NK-92 (cell line): ENCODE measurements around the gene SGTA.
"Not testable (repeated sequence)": the region's sequence is repeated elsewhere in the genome, so short reads cannot be mapped to it uniquely, and the experiment has no call there.

Experiments
- DNase-seq: peaks from one replicate; lab custom pipeline; 2025; ENCODE audit not compliant: unreplicated experiment; lab: John Stamatoyannopoulos, UW

Gene SGTA

DNA sequence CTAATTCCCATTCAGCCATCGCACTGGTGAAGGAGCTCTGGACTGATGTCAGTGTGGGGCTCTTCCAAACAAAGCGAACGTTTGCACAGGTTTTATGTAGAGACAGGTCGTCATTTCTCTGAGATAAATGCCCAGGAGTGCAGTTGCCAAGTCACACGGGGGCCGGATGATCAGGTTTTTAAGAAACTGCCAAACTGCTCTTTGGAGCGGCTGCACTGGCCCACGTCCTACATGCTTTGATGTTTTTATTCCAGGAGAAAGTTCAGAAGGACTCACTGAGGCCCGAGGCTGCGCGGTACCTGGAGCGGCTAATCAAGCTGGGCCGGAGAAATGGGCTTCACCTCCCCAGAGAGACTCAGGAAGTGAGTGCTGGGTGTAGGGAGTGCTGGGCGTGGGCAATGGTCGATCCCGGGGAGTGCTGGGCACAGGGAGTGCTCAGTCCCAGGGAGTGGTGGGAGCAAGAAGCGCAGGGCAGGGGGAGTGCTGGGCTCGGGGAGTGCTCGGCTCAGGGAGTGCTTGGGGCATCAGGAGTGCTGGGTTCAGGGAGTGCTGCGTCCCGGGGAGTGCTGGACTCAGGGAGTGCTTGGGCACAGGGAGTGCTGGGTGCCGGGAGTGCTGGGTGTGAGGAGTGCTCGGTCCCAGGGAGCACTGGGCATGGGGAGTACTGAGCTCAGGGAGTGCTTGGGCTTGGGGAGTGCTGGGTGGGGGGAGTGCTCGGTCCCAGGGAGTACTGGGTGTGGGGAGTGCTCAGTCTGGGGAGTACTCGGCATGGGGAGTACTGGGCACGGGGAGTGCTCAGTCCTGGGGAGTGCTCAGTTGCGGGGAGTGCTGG lies 13.0 kb upstream of the SGTA start:
- no peak for DNase-seq

DNA sequence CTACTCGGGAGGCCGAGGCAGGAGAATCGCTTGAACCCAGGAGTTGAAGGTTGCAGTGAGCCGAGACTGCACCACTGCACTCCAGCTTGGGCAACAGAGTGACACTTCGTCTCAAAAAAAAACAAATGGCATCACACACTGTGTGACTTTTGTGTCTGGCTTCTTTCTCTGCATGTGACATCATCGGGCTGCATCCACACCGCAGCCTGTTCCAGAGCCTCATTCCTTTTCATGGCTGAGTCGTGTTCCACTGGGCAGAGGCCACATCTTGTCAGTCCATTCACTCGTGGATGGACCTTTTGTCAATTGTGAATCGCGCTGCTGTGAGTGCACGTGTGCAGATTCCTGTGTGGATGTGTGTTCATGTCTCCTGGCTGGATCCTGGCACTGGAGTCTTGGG lies 10.5 kb upstream of the SGTA start:
- no peak for DNase-seq

DNA sequence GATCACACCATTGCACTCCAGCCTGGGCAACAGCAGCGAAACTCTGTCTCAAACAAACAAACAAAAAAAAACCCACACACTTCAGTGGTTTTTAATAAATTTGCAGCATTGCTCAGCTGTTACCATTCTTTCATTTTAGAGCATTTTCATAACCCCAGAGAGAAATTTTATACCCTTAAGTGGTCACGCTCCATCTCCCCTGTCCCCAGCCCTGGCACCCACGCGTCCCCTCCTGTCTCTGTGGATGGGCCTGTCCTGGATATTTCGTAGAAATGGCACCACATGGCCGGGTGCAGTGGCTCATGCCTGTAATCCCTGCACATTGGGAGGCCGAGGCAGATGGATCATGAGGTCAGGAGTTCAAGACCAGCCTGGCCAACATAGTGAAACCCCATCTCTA lies 10.1 kb upstream of the SGTA start:
- DNase-seq, result no peak

DNA sequence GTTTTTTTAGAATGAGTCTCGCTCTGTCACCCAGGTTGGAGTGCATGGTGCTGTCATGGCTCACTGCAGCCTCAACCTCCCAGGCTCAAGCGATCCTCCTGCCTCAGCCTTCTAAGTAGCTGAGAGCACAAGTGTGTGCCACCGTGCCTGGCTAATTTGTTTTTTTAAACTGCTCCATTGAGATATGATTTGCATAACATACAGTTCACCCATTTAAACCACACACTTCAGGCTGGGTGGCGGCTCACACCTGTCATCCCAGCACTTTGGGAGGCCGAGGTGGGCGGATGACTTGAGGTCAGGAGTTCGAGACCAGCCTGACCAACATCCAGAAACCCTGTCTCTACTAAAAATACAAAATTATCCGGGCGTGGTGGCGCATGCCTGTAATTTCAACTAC lies 9.6 kb upstream of the SGTA start:
- not testable (repeated sequence) for DNase-seq

DNA sequence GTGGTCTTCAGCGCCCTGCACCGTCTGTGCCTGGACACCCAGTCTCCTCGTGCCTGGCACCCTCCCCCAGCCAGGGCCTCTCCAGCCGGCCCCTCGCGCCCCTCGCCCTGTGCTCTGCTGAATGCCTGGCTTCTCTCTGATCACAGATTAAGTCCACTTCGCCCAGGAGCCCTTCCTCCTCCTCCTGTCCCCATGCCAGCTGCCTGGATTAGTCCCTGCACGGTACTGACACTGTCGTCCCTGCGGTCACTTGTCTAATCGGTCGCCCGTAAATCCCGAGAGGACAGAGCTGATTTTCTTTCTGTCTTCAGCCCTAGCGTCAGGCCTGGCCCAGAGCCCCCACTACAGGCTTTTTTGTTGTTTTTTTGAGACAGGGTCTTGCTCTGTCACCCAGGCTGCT lies 8.8 kb upstream of the SGTA start:
- DNase-seq, result no peak

DNA sequence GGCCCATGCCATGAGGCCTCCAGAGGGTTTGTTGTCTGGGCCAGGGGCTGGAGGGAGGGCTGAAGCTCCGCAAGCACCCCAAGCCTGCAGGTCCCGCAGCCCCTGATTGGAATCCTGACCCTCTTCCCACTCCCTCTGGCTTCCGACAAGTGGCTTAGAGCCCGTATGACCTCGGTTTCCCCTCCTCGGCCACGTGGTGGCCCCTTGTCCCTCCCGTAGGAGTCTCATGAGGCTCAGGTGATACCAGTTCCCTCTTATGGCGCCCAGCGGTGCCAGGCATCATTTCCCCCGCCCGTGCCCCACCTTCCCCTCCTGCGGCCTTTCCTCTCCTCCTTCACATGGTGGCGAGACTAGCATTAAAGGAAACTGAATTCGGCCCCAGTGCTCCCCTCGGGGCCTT lies 8.4 kb upstream of the SGTA start:
- DNase-seq, result no peak

DNA sequence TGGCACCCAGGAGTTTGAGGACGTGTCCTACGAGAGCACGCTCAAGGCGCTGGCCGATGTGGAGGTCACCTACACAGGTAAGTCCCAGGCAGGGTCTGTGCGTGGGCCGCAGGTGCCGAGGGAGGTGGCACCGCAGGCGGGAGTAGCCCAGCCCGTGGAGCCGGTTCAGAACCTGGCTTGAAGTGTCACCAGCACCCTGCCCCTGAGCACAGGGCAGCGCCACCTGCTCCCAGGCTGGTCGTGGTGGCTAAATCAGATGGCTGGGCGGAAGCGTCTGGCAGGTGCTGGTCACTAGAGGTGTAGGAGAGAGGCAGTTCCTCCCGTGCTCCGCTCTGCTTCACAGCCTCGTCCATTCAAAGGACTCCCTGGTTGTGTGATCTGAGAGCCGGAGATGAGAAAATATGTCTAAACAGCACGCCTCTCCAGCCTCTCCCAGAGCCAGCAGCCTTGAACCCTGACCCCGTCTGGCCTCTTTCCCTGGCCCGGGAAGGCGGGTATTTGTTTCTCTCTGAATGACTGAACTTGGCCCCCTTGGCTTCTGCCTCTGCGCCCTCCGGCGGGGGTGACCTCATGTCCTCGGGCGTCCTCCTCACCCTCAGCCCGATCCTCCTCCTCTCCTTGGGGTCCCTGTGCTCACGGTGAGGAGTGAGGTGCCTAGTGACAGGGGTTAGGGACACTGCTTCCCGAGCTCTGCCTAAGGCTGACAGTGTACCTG lies 7.6 kb upstream of the SGTA start:
- DNase-seq, result no peak

DNA sequence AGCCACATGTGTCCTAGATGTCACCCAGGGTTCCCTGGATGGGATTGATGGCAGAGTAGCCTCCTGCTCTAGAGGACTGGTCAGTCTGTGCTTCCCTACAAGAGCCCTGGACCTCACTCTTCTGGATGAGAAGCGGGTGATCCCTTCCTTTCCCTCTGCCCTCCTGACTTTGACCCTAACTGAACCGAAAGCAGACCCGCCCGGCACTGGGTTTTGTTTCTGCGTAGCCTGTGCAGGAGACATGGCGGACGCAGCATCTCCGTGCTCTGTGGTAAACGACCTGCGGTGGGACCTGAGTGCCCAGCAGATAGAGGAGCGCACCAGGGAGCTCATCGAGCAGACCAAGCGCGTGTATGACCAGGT lies 7.1 kb upstream of the SGTA start:
- no peak for DNase-seq

DNA sequence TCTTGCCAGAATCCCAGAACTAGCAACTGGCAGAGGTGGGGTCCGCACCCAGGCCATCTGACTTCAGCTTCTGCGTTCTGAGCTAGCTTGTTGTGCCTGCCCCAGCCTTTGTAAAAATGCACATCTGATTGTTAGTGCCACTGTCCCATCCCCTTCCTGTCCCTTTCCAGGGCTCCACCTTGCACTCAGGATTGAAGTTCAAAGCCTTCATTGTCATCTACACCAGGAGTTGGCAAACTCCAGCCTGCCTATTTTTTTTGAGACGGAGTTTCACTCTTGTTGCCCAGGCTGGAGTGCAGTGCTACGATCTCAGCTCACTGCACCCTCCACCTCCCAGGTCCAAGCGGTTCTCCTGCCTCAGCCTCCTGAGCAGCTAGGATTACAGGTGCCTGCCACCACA lies 5.2 kb upstream of the SGTA start:
- DNase-seq, result no peak

DNA sequence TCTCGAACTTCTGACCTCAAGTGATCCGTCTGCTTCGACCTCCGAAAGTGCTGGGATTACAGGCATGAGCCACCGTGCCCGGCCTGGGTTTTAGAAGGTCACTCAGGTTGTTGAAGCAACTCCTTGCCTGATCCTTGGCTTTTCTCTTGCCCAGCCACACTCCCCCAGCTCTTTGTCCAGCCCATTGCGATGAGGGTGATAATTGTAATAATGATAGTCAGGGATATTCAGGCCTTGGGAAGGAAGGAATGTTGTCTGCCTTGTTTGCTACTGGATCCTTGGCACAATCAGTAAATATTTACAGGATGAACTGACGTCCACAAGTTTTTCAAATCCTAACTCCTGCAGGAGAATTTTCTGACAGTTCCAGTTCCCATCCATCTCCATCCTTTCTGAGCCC lies 4.0 kb upstream of the SGTA start:
- no peak for DNase-seq

DNA sequence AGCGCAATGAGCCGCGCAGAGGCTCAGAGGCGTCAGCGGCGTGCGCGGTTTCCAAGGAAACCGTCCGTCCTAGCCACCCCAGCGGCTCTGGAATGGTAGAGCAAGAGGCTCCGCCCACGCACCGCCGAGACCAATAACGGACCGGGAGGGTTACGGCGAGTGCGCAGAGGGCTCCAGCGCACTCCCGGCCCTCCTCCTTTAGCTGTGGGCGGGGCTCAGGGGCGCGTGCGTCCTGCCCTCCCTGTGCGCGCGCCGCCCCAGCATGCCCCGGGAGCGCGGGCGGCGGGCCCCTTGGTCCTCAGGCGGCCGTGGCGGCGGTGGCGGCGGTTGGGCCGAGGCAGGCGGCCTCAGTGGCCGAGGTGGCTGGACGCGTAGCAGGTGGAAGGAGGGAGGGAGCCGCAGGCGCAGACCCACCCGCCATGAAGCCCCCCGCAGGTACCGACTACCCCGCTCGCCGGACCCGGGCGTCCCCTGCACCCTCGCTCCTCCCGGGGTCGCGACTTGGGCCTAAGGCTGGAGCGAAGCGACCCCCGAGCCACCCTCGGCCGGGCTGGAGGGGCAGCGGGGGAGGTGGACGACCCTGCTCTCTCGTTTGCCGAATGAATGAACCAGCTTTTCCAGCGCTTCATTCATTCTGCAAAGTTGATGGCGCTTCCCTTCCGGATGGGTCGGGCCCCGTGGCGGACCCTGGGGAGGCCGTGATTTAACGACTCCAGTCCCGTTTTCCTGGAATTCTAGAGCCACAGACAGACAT lies 2.3 kb upstream of the SGTA start, which contains the start of gene THOP1:
Gene THOP1 (plus strand): TSS at position 260 of the 754 bp plus-strand sequence. CDS start 160 bp downstream, at position 420.
- peak; percentile 80 for DNase-seq

DNA sequence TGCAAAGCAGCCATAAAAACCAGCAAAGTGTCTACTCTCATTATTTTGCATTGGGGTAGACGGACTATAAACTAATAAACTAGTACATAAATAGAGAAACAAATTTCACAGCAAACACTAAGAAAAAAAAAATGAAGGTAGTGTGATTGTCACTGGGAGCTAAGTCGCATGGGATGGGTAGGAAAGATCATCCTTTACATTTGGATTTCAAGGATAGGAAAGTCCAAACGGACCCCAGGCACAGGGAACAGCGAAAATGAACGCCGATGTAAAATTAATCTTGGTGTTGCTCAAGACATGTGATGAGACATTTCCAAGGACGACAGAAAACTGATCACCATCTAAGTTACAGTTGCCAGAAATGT lies 690 bp upstream of the SGTA start:
- no peak for DNase-seq

DNA sequence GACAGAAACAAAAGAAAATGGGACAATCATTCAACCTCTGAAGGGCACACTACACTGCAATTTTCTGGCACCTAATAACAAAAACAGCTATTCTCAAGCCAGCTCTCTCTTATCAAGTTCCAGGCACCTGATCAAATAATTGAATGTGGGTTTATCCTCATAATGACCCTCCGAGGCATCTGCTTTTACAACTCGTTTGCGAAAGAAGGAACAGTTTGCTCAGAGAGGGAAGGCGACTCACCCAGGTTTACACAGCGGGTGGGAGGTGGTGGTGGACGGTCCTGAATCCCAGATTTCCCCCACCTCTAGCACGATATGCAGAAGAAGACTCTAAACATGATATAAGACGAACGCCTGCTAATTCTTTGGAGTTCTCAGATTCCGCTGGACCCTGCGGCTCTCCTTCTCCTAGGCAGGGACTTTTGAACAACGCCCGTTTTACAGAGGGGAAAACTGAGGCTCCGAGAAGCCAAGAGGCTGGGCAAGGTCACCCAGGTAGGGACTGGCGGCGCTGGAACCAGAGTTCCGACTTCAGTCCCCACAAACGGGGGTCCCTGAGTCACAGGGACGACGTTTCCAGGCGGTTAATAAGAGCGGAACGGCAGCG lies 641 bp downstream of the SGTA start:
- DNase-seq, result no peak

DNA sequence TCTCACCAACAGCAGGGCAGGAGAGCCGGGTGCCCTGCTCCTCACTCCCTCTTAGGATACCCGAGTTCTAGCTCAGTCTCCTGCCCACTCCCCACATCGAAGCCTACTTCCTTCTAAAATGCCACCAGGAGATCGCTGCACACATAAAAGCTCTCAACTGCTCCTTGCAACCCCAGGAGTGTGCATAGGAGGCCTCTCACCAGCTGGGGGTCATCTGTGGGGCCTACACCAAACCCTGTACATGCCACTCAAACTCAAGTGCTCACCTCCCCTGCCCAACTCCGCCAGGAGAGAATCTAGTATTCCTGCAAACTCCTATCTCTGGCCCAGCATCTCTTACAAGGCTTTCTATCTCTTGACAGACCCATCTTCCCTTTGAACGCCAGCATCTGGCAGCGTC lies 2.8 kb downstream of the SGTA start:
- DNase-seq, result no peak

DNA sequence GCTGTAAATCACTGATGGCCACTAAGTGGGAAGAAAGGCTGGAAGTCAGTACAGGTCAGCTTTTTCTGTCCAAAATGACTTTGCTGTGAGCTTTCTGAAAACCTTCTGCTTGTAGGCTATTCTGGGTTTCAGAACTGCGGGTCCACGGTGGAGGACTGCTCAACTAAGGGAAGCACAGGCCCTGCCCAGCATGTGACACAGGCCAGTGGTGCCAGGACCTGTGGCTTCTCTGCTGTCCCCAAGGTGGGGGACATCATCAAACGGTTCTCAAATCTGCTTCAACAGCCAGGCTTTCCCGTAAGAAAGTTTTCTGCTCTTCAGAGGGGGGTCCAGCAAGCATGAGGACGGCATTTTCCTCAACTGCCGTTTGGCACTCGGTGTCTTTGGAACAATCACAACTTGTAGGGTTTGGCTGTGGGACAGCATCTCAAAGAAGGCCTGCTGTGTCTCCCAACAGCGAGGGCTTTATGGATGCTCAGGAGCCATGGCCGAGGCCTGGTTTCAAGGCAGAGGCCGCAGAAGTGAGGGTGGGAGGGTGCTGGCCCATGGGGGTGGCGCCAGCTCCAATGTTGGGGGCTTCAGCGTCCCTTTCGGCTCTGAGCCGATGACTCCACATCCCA lies 3.8 kb downstream of the SGTA start:
- no peak for DNase-seq

DNA sequence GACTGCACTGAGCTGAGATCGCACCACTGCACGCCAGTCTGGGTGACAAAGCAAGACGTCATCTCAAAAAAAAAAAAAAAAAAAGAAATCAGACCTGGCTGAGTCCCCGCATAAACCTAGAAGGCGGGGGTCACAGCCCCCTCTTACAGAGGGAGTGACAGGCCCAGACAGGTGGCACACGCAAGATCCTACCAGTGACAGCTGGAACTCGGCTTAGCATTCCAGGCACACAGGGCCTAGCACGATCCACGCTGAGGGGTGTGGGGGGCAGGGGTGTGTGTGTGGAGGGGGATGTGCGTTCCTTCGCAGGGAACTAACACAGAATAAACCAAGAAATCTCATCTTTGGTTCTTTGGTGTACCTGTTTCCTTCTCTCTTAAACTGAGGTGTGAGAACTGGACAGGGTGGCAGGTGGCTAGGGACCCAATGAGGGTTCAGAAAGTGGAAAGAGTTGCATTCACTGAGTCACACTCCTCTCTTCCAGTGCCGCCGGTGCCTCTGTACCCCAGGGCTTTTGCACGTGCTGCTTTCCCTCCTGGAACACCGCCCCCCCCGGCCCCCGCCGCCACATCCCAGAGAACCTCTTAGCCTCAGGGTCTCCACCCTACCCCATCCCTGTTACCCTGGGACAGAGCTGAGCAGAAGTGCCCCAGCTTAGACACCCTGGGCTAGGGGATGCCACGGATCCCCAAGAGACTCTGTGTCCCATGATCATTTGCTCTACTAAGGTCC lies 5.0 kb downstream of the SGTA start:
- DNase-seq, result no peak

DNA sequence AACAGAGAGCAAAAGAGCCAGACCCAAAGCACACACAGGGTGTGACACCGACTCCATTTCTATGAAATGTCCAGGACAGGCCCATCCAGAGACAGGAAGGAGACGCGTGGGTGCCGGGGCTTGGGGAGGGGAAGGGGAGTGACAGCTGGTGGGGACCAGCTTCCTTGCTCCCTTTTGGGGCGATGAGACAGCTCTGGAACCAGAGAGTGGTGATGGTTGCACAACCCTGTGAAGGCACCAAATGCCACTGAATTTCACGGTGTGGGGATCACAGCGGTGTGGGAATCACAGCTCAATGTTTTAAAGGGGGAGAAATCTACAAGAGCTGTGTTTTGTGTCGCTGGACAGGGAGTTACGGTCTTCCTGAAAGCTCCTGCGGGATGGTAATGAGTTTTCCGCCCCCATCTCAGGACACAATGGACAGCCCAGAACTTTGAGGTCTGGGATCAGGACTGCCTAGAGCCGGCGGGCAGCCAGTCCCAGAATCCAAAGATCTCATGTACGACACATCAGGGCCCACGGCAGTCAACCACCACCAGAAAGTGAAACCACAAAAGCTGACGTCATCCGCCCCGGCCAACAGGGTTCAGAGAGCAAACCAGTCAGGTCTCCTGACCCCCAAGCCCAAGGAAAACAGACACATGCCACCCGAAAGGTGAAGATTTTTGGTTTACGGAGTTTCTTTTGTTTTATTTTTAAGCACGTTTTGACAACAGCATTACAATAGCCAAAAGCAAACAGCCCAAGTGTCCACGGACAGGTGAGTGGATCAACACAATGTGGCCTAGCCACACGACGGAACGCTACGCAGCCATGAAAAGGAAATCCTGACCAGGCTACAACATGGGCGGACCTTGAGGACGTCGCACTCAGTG lies 7.3 kb downstream of the SGTA start:
- no peak for DNase-seq

DNA sequence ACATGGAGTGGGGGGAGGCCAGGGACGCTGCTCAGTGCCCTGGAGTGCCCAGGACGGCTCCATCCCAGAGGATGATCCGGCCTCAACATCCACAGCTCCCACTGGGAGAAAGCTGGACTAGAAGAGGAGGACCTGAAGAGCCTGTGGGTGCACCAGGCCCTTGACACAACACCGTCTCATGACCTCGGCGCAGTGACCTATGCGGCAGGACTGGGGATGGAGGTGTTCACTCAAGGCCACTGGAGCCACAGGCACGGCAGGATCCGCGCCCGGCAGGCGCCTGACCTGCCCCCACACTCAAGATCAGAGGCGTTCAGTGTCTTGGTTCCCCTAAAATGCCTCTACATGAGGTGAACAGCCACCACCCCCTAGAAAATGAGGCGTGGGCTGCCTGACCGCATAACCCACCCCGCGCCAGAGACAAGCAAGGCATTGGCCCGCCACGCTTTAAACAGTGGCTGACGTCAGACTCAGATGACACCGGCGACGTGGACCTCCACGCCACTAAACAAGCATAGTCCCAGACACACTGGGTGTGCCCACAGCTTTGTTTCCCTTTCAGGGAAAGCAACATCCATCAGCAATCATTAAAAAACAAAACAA lies 8.0 kb downstream of the SGTA start:
- no peak for DNase-seq

DNA sequence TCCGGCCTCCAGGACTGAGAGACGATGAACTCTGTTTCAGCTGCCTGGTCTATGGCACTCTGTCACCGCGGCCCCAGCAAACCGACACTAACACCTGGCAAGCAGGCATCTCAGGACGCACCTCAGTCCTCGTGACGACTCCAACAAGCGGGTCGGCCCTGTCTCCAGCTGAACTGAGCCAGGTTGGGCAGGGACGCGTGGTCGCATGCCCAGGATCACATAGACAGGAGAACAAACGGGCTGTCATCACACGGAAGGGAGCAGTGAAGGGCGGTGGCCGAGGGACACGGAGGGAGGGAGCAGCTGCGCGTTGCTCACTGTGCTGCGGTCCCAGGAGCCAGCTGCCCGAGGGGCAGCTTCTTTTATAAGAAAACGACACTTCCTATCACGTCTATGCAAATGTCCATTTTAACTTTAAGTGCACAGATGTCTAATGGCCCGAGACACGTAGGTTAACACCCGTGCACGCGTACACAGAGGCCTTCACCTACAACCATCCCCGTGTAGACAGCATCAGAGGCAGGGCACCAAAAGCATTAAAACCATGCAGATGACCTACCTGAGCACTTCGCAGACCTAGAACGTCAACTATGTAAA lies 8.9 kb downstream of the SGTA start:
- no peak for DNase-seq
